HG03066 (cell line): ENCODE data around the gene ITPRID2.
"Not testable (repeated sequence)": the region's sequence is repeated elsewhere in the genome, so short reads cannot be mapped to it uniquely, and the experiment has no call there.

Experiments
- ATAC-seq: cut with Tn5 transposase; IDR thresholded peaks from one replicate; pipeline ENCODE4 v1.9.1; 2021; ENCODE audit warnings: low read depth; ENCODE audit not compliant: unreplicated experiment

The ITPRID2 gene

GRCh38 chr2:181957668-181958067 lies 66.1 kb downstream of the ITPRID2 start:
- no peak for ATAC-seq

- ATAC-seq, result no peak
Measured at GRCh38 chr2:181958726-181959125, 67.2 kb downstream of the ITPRID2 start.

GRCh38 chr2:181959508-181959907 lies 68.0 kb downstream of the ITPRID2 start:
- no peak for ATAC-seq

- not testable (repeated sequence) for ATAC-seq
Measured at GRCh38 chr2:181961167-181961566, 69.6 kb downstream of the ITPRID2 start.

GRCh38 chr2:181962142-181962541 lies 70.6 kb downstream of the ITPRID2 start:
- no peak for ATAC-seq

GRCh38 chr2:181970160-181970794 lies 78.7 kb downstream of the ITPRID2 start:
- ATAC-seq, result no peak

- ATAC-seq, result no peak
Measured at GRCh38 chr2:181971032-181971431, 79.5 kb downstream of the ITPRID2 start.

- no peak for ATAC-seq
Measured at GRCh38 chr2:181972431-181973170, 81.1 kb downstream of the ITPRID2 start.

GRCh38 chr2:181973171-181973783 lies 81.7 kb downstream of the ITPRID2 start:
- no peak for ATAC-seq

GRCh38 chr2:181977661-181978350 lies 86.3 kb downstream of the ITPRID2 start:
- no peak for ATAC-seq

GRCh38 chr2:181978351-181979150 lies 87.0 kb downstream of the ITPRID2 start:
- ATAC-seq, result no peak
